Stimulated activated naive CD4-positive, alpha-beta T cell treated with Interleukin-2 at 50 U/mL for 16 hours (primary cell): ENCODE data around the gene PDZD2.
"Not testable (repeated sequence)": the region's sequence is repeated elsewhere in the genome, so short reads cannot be mapped to it uniquely, and the experiment has no call there.

ENCODE experiments used
- DNase-seq: peaks from one replicate; lab custom pipeline; 2025; lab: John Stamatoyannopoulos, UW

PDZD2 gene

DNA sequence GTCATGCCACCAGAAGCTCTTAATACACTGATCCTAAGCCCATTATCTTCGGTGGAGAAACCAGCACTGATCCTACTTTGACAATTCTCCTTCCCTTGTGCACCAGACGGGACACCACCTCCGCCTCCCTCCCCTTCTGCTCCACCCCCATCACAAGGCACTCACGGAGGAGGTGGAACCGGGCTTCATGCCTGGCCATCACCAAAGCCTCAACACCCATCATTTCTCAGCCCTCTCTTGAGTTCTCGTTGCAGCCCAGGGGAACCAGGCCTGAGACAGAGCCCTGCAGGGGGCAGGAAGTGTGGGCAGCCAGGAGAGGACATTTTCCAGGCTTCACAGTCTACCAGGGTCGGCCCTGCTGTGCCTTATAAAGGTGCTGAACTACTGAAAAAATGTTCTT, 374.7 kb downstream of the PDZD2 start:
- DNase-seq: no peak

DNA sequence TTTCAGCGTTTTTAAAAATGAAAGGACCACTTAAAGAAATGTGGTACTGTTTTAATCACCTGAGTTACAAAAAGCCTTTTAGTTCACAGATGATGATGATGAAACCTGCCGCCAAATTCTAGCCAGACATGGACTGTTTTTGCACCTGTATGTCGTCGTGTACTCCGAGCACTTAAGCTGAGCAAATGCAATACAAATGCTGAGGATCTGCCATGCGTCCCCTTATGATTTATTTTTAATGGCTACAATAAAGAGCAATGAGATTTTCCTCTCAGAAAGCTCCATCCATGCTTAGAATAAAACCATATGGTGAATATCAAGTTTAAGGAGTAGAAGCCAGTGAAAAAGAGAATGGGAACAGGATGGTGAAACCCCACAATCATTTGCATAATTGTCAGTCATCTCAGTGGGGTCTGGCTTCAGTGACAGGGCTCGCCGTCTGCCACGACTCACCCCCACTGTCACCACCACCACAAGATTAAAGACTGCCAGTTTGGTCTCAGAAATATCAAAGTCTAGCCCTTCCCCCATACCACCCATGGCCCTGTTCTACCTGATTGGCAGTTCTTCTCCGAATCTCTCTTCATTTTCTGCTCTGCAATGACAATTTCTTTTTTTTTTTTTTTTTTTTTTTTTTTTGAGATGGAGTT, 375.3 kb downstream of the PDZD2 start:
- DNase-seq: no peak

DNA sequence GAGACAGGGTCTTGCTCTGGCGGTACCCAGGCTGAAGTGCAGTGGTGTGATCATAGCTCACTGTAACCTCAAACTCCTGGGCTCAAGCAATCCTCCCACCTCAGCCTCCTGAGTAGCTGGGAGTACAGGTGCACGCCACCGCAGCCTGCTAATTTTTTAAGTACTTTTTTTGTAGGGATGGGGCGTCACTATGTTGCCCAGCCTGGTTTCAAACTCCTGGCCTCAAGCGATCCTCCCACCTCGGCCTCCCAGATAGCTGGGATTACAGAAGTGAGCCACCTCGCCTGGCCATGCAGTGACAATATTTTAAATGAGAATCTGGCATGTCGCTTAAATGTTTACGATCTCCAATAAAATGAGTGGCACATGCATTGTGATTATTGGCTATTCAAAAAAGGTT, 376.3 kb downstream of the PDZD2 start:
- not testable (repeated sequence) for DNase-seq

DNA sequence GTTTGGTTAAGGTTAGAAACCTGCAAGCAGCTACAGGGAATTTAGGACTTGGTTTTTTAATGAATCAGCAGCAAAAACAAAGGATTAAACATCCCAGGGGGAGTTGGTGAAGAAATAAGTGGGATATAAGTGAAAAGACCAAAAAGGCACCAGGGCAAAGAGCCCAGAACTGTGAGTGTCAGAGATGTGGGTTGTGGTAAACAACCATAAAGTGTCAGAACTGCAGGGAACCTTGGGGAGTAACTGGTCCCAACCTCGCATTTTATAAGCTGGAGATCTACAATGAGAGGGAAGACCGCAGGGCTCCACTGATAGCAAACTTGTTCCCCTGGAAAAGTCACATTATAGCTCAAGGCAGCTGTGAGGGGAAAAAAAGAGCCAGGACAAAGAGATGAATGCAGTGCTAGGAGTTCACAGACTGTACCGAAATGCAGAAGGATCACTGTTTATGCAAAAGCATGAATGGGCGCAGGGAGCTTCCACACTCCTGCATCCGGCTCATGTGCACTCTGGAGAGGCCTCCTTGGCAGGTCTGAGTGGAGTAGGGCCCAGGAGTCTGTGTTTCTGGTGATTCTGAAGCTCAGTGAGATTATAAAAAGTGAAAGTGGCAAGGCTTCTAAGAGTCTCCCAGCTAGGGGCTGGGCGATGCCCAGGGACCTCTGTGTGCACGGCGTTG, 378.9 kb downstream of the PDZD2 start:
- DNase-seq: no peak

DNA sequence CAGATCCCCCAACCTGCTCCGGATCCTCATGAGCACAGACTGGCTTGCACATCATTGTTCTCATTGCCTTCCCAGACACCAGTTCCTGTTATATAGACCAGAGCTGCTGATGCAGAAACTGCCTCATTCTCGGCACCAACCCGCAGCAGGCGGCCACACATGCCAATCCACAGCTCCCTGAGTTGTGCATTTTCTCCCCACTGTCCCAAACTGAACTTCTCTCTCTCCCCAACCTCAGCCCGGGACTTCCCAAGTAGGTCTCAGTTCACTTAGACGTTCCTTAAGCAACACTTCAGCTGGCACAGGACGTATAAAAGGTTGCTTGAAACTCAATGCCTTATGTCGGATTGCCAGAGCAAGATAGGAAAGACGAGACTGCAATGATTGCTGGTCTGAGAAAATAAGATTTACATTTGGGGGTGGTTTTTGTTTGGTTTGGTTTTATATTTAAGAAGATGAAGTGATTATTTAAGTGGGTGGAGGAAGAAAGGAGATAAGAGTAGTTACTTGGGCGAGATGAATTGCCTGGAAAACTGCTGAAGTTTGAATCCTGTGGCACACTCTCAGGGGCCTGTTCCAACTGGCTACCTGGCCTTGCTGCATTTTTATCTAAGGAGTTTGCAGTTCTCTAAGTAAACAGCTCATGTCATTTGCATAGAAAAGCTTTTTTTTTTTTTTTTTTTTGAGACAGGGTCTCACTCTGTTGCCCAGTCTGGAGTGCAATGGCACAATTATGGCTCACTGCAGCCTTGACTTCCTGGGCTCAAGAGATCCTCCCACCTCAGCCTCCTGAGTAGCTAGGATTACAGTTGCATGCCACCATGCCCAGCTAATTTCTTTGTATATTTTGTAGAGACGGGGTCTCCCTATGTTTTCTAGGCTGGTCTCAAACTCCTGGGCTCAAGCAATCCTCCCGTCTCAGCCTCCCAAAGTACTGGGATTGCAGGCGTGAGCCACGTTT, 379.8 kb downstream of the PDZD2 start:
- no peak for DNase-seq

- no peak for DNase-seq
These were observed 381.3 kb downstream of the PDZD2 start for GRCh38 chr5:32020271-32020670.

- no peak for DNase-seq
These were observed 382.0 kb downstream of the PDZD2 start for GRCh38 chr5:32020946-32021345.

DNA sequence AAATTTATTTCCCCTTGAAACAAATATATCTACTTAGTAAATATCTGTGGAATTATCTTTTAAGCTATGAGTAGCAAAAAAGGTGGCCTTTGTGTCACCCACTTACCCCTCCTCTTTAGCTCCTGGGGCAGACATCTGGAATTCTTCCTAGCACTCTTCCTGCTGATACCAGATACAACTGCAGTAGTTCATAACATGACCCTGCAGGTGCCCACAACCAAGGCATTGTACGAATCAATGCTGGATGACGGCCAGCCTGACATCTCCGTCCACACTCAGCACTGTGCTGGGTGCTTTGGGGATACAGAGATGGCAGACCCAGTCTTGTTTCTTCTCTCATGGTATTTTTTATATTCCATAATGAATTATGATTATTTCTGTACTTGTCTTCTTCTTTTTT, 382.8 kb downstream of the PDZD2 start:
- DNase-seq: no peak

GRCh38 chr5:32022638-32023037, 383.7 kb downstream of the PDZD2 start:
- DNase-seq: no peak

DNA sequence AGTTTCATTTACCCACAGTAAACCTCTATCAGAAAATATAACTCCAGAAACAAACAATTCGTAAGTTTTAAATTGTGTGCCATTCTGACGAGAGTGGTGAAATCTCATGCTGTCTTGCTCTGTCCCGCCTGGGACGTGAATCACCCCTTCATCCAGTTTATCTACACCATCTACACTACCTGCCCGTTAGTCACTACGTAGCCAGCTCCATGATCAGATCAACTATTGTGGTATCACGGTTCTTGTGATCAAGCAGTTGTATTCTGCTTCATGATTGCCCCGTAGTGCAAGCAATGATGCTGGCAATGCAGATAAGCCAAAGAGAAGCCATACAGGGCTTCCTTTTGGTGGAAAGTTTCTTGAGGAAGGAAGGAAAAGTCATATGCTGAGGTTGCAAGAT, 384.9 kb downstream of the PDZD2 start:
- DNase-seq: no peak

GRCh38 chr5:32024751-32025150, 385.8 kb downstream of the PDZD2 start:
- DNase-seq: no peak

DNA sequence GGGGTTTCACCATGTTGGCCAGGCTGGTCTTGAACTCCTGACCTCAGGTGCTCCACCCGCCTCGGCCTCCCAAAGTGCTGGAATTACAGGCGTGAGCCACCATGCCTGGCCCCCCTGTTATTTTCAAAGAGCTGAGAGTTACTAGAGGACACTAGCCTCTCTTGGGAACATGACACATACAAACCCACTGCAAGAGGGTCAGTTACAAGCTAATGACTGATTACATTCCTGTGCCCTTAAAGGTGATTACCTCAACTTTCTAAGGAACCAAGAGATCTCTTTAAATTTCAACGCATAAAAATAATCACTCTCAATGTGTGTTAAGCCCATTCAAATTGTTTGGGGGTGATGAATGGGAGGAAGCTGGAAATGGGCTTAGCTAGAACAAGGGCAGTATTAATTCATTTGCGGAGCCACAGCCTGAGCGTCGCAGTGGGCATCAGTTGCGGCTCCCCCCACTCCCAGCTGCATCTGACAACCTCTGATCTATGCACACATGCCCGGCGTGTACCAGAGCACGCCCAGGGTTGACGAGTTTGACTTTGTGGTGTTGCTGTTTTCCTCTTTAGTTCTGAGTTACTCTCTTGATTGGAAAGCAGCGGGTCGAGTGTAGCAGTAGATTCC, 388.3 kb downstream of the PDZD2 start:
- DNase-seq: no peak

DNA sequence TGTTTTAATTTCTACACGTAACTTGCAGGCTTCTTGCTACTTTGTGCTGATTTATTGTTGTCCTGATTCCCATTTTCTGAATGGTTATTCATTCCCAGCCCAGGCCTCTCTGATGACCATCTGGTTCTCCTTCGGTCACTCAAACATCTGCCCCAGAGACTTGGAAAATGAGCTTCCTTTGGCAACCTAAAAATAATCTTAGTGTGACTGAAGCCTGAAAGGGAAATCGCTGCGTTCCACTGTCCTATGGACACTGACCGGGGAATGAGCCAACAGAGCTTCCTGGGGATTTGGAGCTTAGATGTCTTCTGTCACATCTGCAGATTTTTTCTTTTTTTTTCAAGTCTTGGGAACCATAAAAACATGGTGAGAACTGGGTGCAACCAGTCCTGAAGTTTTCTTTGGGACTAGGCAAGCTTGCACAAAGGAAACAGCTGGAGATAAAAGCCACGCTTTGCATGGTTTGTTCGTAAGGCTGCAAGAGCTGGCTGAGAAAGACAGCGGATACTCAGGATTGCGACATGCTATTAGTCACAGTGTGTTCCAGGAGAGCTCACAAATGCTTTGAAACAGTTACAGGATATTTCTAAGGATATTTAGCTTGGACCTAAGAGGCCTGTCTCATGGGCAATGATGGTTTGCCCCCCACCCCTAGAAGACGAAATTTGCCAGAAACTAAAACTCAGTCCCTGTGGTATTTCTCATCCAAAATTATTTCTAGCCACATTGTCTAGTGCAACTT, 389.0 kb downstream of the PDZD2 start:
- DNase-seq: no peak

GRCh38 chr5:32029261-32029660, 390.3 kb downstream of the PDZD2 start:
- DNase-seq: no peak

DNA sequence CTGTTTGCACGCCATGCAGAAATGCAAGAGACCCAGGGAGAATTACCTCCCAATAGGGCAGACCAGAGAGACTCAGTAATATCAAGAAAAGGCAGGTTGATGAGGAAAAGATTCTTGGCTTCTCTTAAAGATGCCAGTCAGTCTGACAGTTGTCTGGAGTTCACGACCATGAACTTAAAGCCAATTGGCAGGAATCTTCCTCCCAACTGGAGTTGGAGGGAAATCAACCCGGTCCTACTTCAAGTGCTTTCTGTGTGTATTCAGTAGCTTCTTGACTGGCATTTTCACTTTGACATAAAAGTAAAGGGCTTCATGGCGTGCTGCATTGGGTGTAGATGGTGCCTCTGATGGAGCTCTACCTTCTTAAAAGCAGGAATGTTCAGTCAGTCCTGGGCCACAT, 390.9 kb downstream of the PDZD2 start:
- no peak for DNase-seq

GRCh38 chr5:32030222-32030621, 391.3 kb downstream of the PDZD2 start:
- DNase-seq: no peak

DNA sequence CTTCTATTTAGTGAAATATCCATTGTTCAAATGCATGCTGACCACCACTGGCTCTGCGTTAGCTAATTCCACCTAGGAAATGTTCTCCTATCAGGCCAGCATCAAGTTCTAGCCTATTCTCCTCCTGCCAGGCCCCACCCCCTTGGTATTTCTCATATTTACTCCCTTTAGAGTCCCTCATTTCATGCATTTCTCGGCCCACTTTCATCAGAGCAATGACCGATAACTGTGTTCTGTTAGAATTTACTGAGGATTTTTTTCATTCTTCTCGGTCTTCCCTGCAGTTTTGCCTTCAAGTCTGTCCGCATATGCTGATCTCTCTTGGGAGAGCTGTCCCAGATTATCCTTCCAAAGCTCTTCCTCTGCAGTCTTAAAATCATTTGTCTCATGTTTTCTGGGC, 391.8 kb downstream of the PDZD2 start:
- no peak for DNase-seq

GRCh38 chr5:32031089-32031488, 392.2 kb downstream of the PDZD2 start:
- DNase-seq: no peak

- DNase-seq: no peak
These were observed 399.6 kb downstream of the PDZD2 start for GRCh38 chr5:32038523-32038922.

DNA sequence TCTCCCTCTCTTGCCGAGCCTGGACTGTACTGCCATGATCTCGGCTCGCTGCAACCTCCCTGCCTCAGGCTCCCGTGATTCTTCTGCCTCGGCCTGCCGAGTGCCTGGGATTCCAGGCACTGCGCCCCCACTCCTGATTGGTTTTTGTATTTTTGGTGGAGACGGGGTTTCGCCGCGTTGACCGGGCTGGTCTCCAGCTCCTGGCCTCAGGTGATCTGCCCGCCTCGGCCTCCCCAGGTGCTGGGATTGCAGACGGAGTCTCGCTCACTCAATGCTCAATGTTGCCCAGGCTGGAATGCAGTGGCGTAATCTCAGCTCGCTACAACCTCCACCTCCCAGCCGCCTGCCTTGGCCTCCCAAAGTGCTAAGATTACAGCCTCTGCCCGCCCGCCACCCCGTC, 400.2 kb downstream of the PDZD2 start:
- DNase-seq: not testable (repeated sequence)

DNA sequence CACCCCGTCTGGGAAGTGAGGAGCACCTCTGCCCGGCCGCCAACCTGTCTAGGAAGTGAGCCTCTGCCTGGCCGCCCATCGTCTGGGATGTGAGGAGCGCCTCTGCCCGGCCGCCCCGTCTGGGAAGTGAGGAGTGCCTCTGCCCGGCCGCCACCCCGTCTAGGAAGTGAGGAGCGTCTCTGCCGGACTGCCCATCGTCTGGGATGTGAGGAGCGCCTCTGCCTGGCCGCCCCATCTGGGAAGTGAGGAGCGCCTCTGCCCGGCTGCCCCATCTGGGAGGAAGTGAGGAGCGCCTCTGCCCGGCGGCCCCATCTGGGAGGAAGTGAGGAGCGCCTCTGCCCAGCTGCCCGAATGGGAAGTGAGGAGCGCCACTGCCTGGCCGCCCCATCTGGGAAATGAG, 400.7 kb downstream of the PDZD2 start:
- not testable (repeated sequence) for DNase-seq
